HG03108 (cell line): Measurements from ENCODE around the gene CFH.
"Not testable (repeated sequence)": the region's sequence is repeated elsewhere in the genome, so short reads cannot be mapped to it uniquely, and the experiment has no call there.

Source experiments
- ATAC-seq: cut with Tn5 transposase; IDR thresholded peaks from one replicate; pipeline ENCODE4 v1.9.1; 2021; ENCODE audit warnings: moderate library complexity; ENCODE audit not compliant: unreplicated experiment

Gene CFH

GRCh38 chr1:196651637-196652215 lies at the start of gene CFH:
TSS of gene CFH (plus strand) at chr1:196652043. CDS start at chr1:196652118, 75 bp downstream.
- ATAC-seq = no peak

DNA sequence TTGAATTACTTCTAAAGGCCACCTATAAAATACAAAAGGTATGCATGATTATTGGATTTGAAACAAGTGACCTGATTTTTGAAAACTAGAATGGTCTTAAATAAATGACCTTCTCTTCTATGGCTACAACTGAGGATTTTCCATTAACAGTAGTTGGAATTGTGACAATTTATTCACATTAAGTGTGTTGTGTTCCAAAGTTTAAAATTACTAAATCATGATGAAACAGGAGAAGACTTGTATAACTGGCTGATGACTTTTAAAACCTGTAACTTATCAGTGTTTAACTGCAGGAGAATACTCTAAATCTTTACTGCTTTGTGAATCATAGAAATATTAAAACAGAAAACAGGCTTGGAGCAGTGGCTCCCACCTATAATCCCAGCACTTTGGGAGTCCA lies 48.2 kb upstream of the CFH start:
- no peak for ATAC-seq

- ATAC-seq = no peak
These were observed 43.9 kb upstream of the CFH start for GRCh38 chr1:196607981-196608380.

DNA sequence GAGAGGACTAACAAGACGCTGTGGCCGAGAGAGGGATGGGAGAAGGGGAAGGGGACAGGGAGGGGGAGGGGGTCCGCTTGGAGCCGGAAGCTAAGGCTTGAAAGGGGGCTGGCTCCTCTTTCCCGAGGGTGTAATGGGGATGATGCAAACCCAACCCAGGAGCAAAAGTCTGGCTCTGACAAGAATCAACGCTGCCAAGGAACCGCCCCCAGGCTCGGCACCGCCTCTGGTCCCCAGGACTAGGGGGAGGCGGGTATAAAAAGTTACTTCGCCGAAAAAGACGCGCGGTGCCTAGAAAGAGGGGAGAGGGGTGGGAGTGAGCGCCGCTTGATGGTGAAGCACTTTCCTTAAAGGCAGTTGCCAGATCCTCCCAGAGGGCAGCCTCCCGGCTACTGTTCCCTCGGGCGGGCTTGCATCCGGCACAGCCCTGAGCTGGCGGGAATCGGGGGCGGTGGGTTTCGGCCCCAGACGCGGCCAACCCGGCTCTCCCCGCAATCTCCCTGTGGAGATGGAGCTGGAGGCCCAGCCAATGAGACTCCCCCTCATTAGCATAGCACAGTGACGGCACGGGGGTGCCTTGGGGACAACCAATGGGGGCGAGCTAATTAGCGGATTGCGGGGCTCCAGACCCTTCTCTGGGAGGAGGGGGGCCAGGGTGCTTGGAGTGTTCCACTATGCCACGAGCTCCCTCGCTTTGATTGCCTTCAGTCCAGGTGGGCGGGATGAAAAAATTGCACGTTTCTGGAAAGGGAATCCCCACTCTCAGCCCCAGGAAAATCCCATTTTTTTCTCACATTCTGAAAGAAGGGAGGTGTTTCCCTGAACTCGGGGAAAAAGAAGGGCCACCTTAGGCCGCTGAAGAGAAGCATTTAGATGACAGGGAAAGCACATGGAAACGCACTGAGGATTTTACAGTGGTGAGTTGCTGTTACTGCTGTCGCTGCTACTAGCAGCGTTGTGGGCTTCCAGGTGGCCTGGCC lies 43.2 kb upstream of the CFH start, which contains the start of gene KCNT2:
Gene KCNT2 (minus strand): TSS at position 51 of the 980 bp plus-strand sequence. CDS start 131 bp downstream, outside the sequence.
- no peak for ATAC-seq

GRCh38 chr1:196609370-196609737 lies 42.5 kb upstream of the CFH start:
- ATAC-seq = no peak

- no peak for ATAC-seq
These were observed 40.0 kb upstream of the CFH start for GRCh38 chr1:196611873-196612272.

DNA sequence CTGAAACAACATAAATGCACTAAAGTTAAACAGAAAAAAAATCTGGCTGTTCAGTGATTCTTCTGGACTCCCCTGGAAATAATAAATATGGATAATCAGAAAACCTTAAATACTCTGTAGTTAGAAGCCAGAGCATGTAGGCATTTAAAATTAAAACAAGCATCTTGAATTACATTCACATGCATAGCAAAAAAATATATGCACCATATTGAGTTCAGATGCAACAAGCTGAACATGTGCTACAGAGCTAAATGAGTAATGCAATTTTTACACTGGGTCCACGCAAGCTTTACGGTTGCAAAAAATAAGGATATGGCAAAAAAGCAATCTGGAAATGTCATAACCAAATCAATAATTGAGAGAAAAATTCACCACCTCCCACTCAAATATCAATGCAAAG lies 32.1 kb upstream of the CFH start:
- no peak for ATAC-seq

DNA sequence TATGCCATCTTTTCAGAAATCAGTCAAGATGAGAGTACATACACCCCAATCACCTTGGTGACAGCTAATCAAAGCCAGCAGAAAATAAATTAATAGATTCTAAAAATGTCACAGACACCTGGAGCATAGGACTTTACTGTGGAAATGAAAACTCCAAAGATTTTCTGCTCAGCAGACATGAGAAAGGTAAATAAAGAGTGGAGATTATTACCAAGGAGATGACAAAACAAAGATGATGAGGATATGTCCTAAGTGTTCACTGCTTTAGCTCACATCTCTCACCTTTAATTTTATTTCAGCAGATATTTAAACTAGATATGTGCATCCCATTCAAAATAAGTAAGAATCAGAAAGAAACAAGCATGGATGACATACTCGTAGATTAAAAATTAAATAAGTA lies 28.8 kb upstream of the CFH start:
- ATAC-seq = no peak

- ATAC-seq = no peak
These were observed 23.0 kb upstream of the CFH start for GRCh38 chr1:196628838-196629237.

DNA sequence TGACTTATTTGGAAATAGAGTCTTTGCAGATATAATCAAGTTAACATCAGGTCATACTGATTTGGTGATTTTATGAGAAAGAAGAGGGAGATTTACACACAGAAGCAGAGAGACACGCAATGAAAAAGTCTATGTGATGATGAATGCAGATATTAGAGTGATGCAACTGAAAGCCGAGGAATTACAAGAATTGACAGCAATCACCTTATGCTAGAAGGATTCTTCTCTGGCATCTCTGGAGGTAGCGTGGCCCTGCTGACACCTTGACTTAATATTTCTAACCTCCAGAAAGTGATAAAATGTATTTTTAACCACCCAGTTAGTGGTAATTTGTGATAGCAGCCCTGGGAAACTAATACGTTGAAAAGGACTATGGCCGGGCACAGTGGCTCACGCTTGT lies 14.2 kb upstream of the CFH start:
- no peak for ATAC-seq

DNA sequence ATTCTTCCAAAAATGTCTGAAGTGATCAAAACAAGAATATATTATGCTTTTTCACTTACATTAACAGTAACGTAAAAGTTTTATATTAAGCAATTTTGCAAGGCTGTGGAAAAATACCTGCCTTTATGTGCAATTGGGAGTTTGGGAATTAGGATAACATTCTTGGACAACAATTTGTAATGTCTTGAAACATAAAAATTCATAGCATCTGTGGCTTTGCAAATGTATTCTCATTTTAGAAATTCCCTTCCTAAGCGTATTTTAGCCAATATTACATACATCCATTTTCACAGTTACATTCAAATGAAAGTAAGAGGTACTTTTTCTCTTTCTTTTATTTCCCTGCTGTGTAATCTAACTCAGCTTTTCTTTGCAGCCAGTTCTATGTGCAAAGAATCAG lies 13.4 kb upstream of the CFH start:
- no peak for ATAC-seq

- not testable (repeated sequence) for ATAC-seq
These were observed 12.6 kb upstream of the CFH start for GRCh38 chr1:196639291-196639690.

- no peak for ATAC-seq
These were observed 10.9 kb upstream of the CFH start for GRCh38 chr1:196640976-196641375.

GRCh38 chr1:196649990-196650389 lies 1.9 kb upstream of the CFH start:
- no peak for ATAC-seq

DNA sequence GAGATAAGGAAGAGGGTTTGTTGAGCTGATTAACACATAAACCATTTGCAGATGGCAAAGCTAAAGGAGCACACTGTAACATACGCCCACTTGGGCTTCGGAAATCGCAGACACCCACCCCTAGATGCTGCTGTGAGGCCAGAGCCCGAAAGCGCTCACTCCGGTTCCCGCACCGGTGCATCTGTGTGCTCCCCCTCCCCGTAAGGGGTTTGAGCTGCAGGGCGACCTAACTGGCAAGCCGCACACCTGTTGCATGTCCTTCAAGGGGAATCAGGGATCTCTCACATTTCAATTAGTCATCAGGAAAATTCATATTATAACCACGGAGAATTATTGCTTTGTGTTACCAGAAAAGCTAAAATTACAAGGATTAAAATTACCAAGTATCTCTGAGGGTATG lies 1.4 kb upstream of the CFH start:
- no peak for ATAC-seq

- no peak for ATAC-seq
These were observed 764 bp upstream of the CFH start for GRCh38 chr1:196651079-196651478.

- ATAC-seq = no peak
These were observed 2.4 kb downstream of the CFH start for GRCh38 chr1:196654271-196654670.

DNA sequence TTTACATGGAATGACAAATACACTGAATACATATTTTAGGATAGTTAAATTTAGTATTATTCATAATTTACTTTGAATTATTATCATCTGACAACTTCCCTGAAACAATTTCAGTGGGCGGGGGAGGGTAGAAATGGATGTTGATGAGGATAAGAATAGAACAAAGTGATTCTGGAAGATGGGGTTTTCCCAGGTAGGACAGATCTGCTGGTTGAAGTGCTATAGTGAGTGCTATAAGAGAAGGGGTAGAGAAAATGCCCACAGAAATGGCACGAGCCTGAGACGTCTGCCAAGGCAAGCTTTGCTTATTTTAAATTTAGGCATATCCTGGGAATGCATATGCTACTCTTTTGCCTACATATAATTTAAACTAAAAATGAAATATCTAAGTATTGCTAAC lies 3.2 kb downstream of the CFH start:
- no peak for ATAC-seq

GRCh38 chr1:196655494-196655893 lies 3.7 kb downstream of the CFH start:
- no peak for ATAC-seq

- ATAC-seq = no peak
These were observed 7.6 kb downstream of the CFH start for GRCh38 chr1:196659471-196659870.

- ATAC-seq = no peak
These were observed 8.4 kb downstream of the CFH start for GRCh38 chr1:196660272-196660671.

DNA sequence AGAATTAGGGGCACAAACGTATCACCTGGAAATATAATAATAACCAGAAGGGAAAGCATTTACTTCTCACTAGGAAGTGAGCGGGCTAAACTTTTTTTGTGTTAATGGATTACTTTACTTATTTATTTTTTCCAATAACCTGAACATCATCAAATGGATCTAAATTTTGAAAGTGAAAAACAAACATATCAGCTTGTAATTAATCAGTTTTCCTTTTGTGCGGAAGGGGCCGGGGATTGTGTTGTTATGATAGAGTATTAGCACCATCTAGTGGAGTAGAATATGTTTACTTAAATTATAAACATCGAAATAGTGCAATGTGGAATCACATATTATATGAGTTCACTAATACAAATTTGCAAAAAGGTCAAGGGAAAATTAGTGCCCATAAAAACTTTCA lies 9.0 kb downstream of the CFH start:
- ATAC-seq = no peak
